H9 (cell line): Measurements from ENCODE around the gene GSS. TPM values are rescaled to one million over a fixed set of nuclear protein-coding genes. Genes with fewer than 3 reads are reported as not detected.
A peak's percentile ranks its signal among the peaks of the same experiment; 100 is the strongest.

Experiments
- DNase-seq: peaks from one replicate; pipeline ENCODE4 v3.0.0-alpha.2; 2017
- H2AFZ ChIP-seq: one replicate; pipeline ENCODE4 v1.6.1; 2013; ENCODE audit warnings: mild to moderate bottlenecking, low read length, control low read depth, moderate library complexity
- H2AK5ac ChIP-seq: 2 replicates; pipeline ENCODE4 v1.6.1; 2013; ENCODE audit warnings: low read length, control low read depth, mixed read lengths; ENCODE audit not compliant: insufficient read length
- H2BK120ac ChIP-seq: one replicate; pipeline ENCODE4 v1.6.1; 2013; ENCODE audit warnings: low read depth, mild to moderate bottlenecking, low read length, control low read depth, inconsistent platforms; ENCODE audit not compliant: poor library complexity, severe bottlenecking
- H2BK12ac ChIP-seq: 2 replicates; pipeline ENCODE4 v1.6.1; 2013; ENCODE audit warnings: low read length, control low read depth, mixed read lengths, low read depth; ENCODE audit not compliant: insufficient read length
- H2BK15ac ChIP-seq: 2 replicates; pipeline ENCODE4 v1.6.1; 2013; ENCODE audit warnings: low read depth, low read length, control low read depth
- H2BK20ac ChIP-seq: one replicate; pipeline ENCODE4 v1.6.1; 2013; ENCODE audit warnings: low read depth, mild to moderate bottlenecking, low read length, control low read depth, inconsistent platforms; ENCODE audit not compliant: poor library complexity, severe bottlenecking
- H2BK5ac ChIP-seq: 2 replicates; pipeline ENCODE4 v1.6.1; 2013; ENCODE audit warnings: low read length, control low read depth, mixed read lengths; ENCODE audit not compliant: insufficient read length
- H3K14ac ChIP-seq: 2 replicates; pipeline ENCODE4 v1.6.1; 2013; ENCODE audit warnings: low read length, control low read depth; ENCODE audit not compliant: insufficient read depth
- H3K18ac ChIP-seq: 2 replicates; pipeline ENCODE4 v1.6.1; 2013; ENCODE audit warnings: low read depth, mild to moderate bottlenecking, mixed read lengths, low read length, control low read depth; ENCODE audit not compliant: insufficient read length
- H3K23ac ChIP-seq: 2 replicates; pipeline ENCODE4 v1.6.1; 2013; ENCODE audit warnings: low read length, control low read depth, mixed read lengths, low read depth; ENCODE audit not compliant: insufficient read length
- H3K23me2 ChIP-seq: 2 replicates; pipeline ENCODE4 v1.6.1; 2013; ENCODE audit warnings: low read depth, mild to moderate bottlenecking, mixed read lengths, low read length, control low read depth; ENCODE audit not compliant: insufficient read length, poor library complexity, severe bottlenecking
- H3K27ac ChIP-seq: 2 replicates; pipeline ENCODE4 v1.5.1; 2013; ENCODE audit warnings: low read length, control low read depth, mixed read lengths, low read depth; ENCODE audit not compliant: insufficient read length
- H3K27me3 ChIP-seq: 2 replicates; pipeline ENCODE4 v1.6.1; 2013; ENCODE audit warnings: low read length, control low read depth, inconsistent platforms; ENCODE audit not compliant: insufficient read depth
- H3K4ac ChIP-seq: 2 replicates; pipeline ENCODE4 v1.6.1; 2013; ENCODE audit warnings: low read depth, mild to moderate bottlenecking, control low read depth, inconsistent platforms, low read length, moderate library complexity
- H3K4me1 ChIP-seq: 2 replicates; pipeline ENCODE4 v1.6.1; 2013; ENCODE audit warnings: low read length, control low read depth, inconsistent platforms; ENCODE audit not compliant: insufficient read depth
- H3K4me2 ChIP-seq: 2 replicates; pipeline ENCODE4 v1.6.1; 2013; ENCODE audit warnings: low read length, control low read depth, mixed read lengths; ENCODE audit not compliant: insufficient read length, insufficient read depth
- H3K56ac ChIP-seq: 2 replicates; pipeline ENCODE4 v1.6.1; 2013; ENCODE audit warnings: low read depth, mild to moderate bottlenecking, mixed read lengths, low read length, control low read depth; ENCODE audit not compliant: insufficient read length
- H3K79me1 ChIP-seq: 2 replicates; pipeline ENCODE4 v1.6.1; 2013; ENCODE audit warnings: low read depth, mild to moderate bottlenecking, moderate library complexity, low read length, control low read depth, inconsistent platforms; ENCODE audit not compliant: insufficient read depth, poor library complexity, severe bottlenecking
- H3K79me2 ChIP-seq: 2 replicates; pipeline ENCODE4 v1.6.1; 2013; ENCODE audit warnings: low read length, control low read depth, inconsistent platforms; ENCODE audit not compliant: insufficient read depth
- H3K9ac ChIP-seq: 2 replicates; pipeline ENCODE4 v1.6.1; 2013; ENCODE audit warnings: low read length, control low read depth, mixed read lengths; ENCODE audit not compliant: insufficient read length; ENCODE audit errors: extremely low read depth
- H3K9me3 ChIP-seq: one replicate; pipeline ENCODE4 v1.6.1; 2013; ENCODE audit warnings: low read depth, low read length, inconsistent platforms; ENCODE audit not compliant: control insufficient read depth
- H3T11ph ChIP-seq: one replicate; pipeline ENCODE4 v1.6.1; 2013; ENCODE audit warnings: mild to moderate bottlenecking, low read length, control low read depth, inconsistent platforms
- H4K20me1 ChIP-seq: one replicate; pipeline ENCODE4 v1.6.1; 2013; ENCODE audit not compliant: control insufficient read depth, insufficient read length, insufficient read depth
- H4K5ac ChIP-seq: 2 replicates; pipeline ENCODE4 v1.6.1; 2013; ENCODE audit warnings: low read depth, mild to moderate bottlenecking, mixed read lengths, low read length, control low read depth; ENCODE audit not compliant: insufficient read length
- H4K8ac ChIP-seq: replicated peaks from 2 replicates; pipeline ENCODE4 v1.6.1; 2013; ENCODE audit warnings: low read length, control low read depth, mixed read lengths, low read depth; ENCODE audit not compliant: insufficient read length
- H4K91ac ChIP-seq: 2 replicates; pipeline ENCODE4 v1.6.1; 2013; ENCODE audit warnings: low read depth, mild to moderate bottlenecking, moderate library complexity, mixed read lengths, low read length, control low read depth; ENCODE audit not compliant: insufficient read length
- H3K27ac Mint-ChIP-seq, 3 experiments: 2 replicates in 2 of 3; 3 replicates in 1 of 3; pipeline ENCODE4 v1.8.0; 2020 to 2021; ENCODE audit warnings: mixed read lengths in 3 of 3, mild to moderate bottlenecking in 1 of 3, moderate library complexity in 1 of 3
- H3K27me3 Mint-ChIP-seq: 2 replicates; pipeline ENCODE4 v1.8.0; 2021; ENCODE audit warnings: low read depth, mild to moderate bottlenecking, moderate library complexity, mixed read lengths
- H3K36me3 Mint-ChIP-seq, 3 experiments: 2 replicates in 2 of 3; 3 replicates in 1 of 3; pipeline ENCODE4 v1.8.0; 2020 to 2021; ENCODE audit warnings: low read depth in 3 of 3, mixed read lengths in 3 of 3; ENCODE audit not compliant: insufficient read depth in 1 of 3
- H3K4me1 Mint-ChIP-seq, 2 experiments: 2 replicates each; pipeline ENCODE4 v1.8.0; 2020; ENCODE audit warnings: mixed read lengths in 2 of 2
- H3K4me3 Mint-ChIP-seq, 2 experiments: 2 replicates in 1 of 2; 3 replicates in 1 of 2; pipeline ENCODE4 v1.8.0; 2020 to 2021; ENCODE audit warnings: mild to moderate bottlenecking in 2 of 2, mixed read lengths in 2 of 2, moderate library complexity in 1 of 2
- H3K9me3 Mint-ChIP-seq, 2 experiments: 2 replicates in 1 of 2; 3 replicates in 1 of 2; pipeline ENCODE4 v1.8.0; 2020; ENCODE audit warnings: mild to moderate bottlenecking in 2 of 2, mixed read lengths in 2 of 2, moderate library complexity in 1 of 2
- CTCF ChIP-seq: fragments of 200-600 bp; sonication (generic); conservative IDR thresholded peaks from 3 replicates; pipeline ENCODE4 v1.8.0; 2021; ENCODE audit warnings: antibody characterized with exemption, mild to moderate bottlenecking
- WGBS: extraction: QIAGEN DNeasy Blood & Tissue Kit; methylation state at CpG from one replicate; pipeline ENCODE4 v1.1.7; 2013; ENCODE audit warnings: missing lambda C conversion rate, low lambda C conversion rate, mixed read lengths; ENCODE audit not compliant: insufficient read length; ENCODE audit errors: extremely low coverage; 5-methylcytosine and 5-hydroxymethylcytosine counted together
- total RNA-seq: library from RNA; stranded (reverse); gene quantifications from 2 replicates; pipeline ENCODE4 v1.2.1, GENCODE V29; 2021

Gene GSS
- total RNA-seq, 1 experiment from 2014 or later = 48.5 TPM

DNA sequence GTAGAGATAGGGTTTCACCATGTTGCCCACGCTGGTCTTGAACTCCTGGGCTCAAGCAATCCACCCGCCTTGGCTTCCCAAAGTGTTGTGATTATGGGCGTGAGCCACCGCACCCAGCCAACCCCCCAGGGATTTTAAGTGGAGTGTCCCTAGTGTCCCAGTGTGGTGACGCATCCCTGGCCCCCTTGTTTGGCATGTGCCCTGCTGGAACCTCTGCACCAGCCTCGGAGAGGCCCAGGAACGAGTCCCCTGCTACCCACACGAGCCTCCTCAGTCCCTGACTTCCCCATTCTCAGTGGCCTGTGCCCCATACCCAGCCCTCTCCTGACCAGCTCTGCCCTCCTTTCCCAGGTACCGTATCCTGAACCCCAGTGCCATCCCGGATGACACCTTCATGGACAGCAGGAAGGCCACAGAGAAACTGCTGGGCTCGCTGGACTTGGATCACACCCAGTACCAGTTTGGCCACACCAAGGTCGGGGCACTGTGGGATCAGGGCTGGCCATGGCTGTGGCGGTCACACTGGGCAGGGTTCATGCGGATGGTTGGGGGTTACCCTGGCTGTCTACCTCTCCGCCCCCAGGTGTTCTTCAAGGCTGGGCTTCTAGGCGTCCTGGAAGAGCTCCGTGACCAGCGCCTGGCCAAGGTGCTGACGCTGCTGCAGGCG, 37.3 kb upstream of the GSS start:
- peaks cover 3 to 32% (median 19%) of the 10 kb centered on the region in 3 experiments; a peak in 6 of 7 replicates for H3K36me3 Mint-ChIP-seq
- no peak overlapping the region for H2AFZ ChIP-seq
- H3K27me3 ChIP-seq = no peaks in the 10 kb centered on the region
- H3K56ac ChIP-seq = no peak overlapping the region
- H2BK5ac ChIP-seq = no peak overlapping the region
- H2BK120ac ChIP-seq = no peak overlapping the region
- peaks cover 9% of the 10 kb centered on the region for H3K27me3 Mint-ChIP-seq
- no peak overlapping the region for H3K9ac ChIP-seq
- no peak overlapping the region for H3K23ac ChIP-seq
- no peak for DNase-seq
- H3K79me2 ChIP-seq = no peaks in the 10 kb centered on the region
- no peak overlapping the region for H3K27ac ChIP-seq
- H3K4me1 ChIP-seq = no peaks in the 10 kb centered on the region
- no peak overlapping the region for H2BK15ac ChIP-seq
- H3K4me3 Mint-ChIP-seq = no peak overlapping the region
- H4K20me1 ChIP-seq = no peaks in the 10 kb centered on the region
- WGBS = no CpG with 5 or more reads among the region's 20 CpGs
- H3K9me3 ChIP-seq = no peaks in the 10 kb centered on the region
- H4K91ac ChIP-seq = no peak overlapping the region
- no peak overlapping the region for H3K4ac ChIP-seq
- H2BK12ac ChIP-seq = no peak overlapping the region
- H2AK5ac ChIP-seq = no peak overlapping the region
- H3K4me2 ChIP-seq = no peak overlapping the region
- no peak overlapping the region for H4K5ac ChIP-seq
- no peak overlapping the region for H3K14ac ChIP-seq
- no peak overlapping the region for H3K18ac ChIP-seq
- no peaks in the 10 kb centered on the region for H3K23me2 ChIP-seq
- H3T11ph ChIP-seq = no peak overlapping the region
- peak overlapping the region in 1 of 3 experiments; percentile 65; a peak in 1 of 7 replicates for H3K27ac Mint-ChIP-seq
- H3K9me3 Mint-ChIP-seq = no peaks in the 10 kb centered on the region
- H3K4me1 Mint-ChIP-seq = peaks cover 2 to 3% of the 10 kb centered on the region in 2 experiments; a peak in 3 of 4 replicates
- H4K8ac ChIP-seq = no peak overlapping the region
- no peak overlapping the region for H2BK20ac ChIP-seq
- no peaks in the 10 kb centered on the region for H3K79me1 ChIP-seq
- TF ChIP-seq CTCF = no peak
